Activated CD4-positive, alpha-beta T cell treated with anti-CD3 and anti-CD28 coated beads, Interleukin-2, amount 10 ng/mL, durations not matched to agents 7 days and 5 days (primary cell): ENCODE data around the gene AGO3. TPM values are rescaled to one million over a fixed set of nuclear protein-coding genes. Genes with fewer than 3 reads are reported as not detected.

Experiments used
- CTCF ChIA-PET: fragments of 350-600 bp; sonication (Branson Sonifier 250); formaldehyde crosslinking; loops from one replicate; lab custom pipeline; 2021; ENCODE audit warnings: antibody characterized with exemption; lab: Charles Lee
- POLR2A ChIA-PET: fragments of 350-600 bp; sonication (Branson Sonifier 250); formaldehyde crosslinking; loops from one replicate; lab custom pipeline; 2021; ENCODE audit warnings: antibody characterized with exemption; lab: Charles Lee
- DNase-seq: peaks from one replicate; pipeline ENCODE4 v3.0.0-alpha.2; 2020
- H3K27ac Mint-ChIP-seq: one replicate; pipeline ENCODE4 v1.8.0; 2021; ENCODE audit warnings: mild to moderate bottlenecking, moderate library complexity, mixed read lengths
- H3K27me3 Mint-ChIP-seq: one replicate; pipeline ENCODE4 v1.8.0; 2021; ENCODE audit warnings: mixed read lengths
- H3K36me3 Mint-ChIP-seq: one replicate; pipeline ENCODE4 v1.8.0; 2021; ENCODE audit warnings: low read depth, mixed read lengths
- H3K4me1 Mint-ChIP-seq: one replicate; pipeline ENCODE4 v1.8.0; 2021; ENCODE audit warnings: mixed read lengths
- H3K4me3 Mint-ChIP-seq: one replicate; pipeline ENCODE4 v1.8.0; 2021; ENCODE audit warnings: mild to moderate bottlenecking, moderate library complexity, mixed read lengths
- H3K9me3 Mint-ChIP-seq: one replicate; pipeline ENCODE4 v1.8.0; 2021; ENCODE audit warnings: mixed read lengths
- total RNA-seq, 2 experiments: library from RNA; stranded (reverse); gene quantifications; one replicate each; pipeline ENCODE4 v1.2.3, GENCODE V29; 2021

AGO3 gene
- total RNA-seq, 2 experiments from 2014 or later = 28.7 to 29.4 TPM

DNA sequence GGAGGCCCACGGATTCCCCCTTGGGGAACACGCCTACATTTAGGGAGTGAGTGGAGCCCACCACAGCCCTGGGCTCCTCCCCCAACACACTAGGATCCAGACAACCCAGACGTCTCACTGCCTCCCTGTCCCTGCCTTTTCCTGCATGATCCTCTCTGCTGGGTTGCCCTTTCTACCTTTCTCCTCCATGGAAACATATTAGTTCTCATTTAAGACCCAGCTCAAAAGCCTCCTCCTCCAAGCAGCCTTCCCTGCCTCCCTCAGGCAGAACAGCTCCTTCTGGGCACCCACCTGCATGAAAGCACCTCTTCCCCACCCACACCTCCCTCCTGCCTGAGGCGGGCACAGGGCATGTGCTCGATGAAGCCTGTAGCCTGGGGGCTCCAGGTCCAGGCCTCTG, 183.5 kb downstream of the AGO3 start:
- H3K27me3 Mint-ChIP-seq = peaks cover 2% of the 10 kb centered on the region
- ChIA-PET CTCF (no interaction called here), POLR2A (no interaction called here)
- no peak overlapping the region for H3K4me3 Mint-ChIP-seq
- no peaks in the 10 kb centered on the region for H3K36me3 Mint-ChIP-seq
- no peak overlapping the region for H3K27ac Mint-ChIP-seq
- no peaks in the 10 kb centered on the region for H3K9me3 Mint-ChIP-seq
- no peak for DNase-seq
- peaks cover 17% of the 10 kb centered on the region for H3K4me1 Mint-ChIP-seq

DNA sequence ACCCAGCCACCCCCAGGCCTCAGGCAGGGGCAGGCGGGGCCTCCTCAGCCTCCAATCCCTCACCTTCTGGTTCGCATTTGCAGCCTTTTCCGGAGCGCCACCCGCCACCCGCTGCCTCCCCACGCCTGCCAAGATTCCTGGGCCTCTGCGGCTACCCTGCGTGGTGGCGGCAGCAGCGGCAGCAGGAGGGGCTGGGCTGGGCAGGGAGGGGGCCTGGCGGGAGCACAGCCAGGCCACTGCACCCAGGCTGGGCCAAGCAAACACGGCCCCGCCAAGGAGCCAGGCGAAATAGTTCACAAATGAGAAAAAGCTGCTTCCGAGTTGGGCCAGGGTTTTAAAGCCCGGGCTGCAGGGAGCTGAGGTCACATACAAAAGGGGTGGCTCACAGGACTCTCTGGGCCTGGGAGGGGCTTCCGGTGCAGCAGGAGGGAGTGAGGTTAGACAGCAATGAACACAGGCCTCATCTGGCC, 184.3 kb downstream of the AGO3 start:
- Mint-ChIP-seq H3K4me3 (no peak overlapping the region), H3K9me3 (no peaks in the 10 kb centered on the region), H3K27ac (no peak overlapping the region), H3K4me1 (peaks cover 13% of the 10 kb centered on the region), H3K27me3 (peaks cover 2% of the 10 kb centered on the region), H3K36me3 (no peaks in the 10 kb centered on the region)
- POLR2A ChIA-PET = no interaction called here
- no peak for DNase-seq
- CTCF ChIA-PET = interaction anchor here (1.0 to 1.3 kb wide), 3 partner anchors 9 to 73 kb away, joined by 3 to 7 read pairs (median 4); no protein-coding TSS in a partner anchor

- H3K9me3 Mint-ChIP-seq = no peaks in the 10 kb centered on the region
- H3K27me3 Mint-ChIP-seq = peaks cover 2% of the 10 kb centered on the region
- H3K4me1 Mint-ChIP-seq = peaks cover 9% of the 10 kb centered on the region
- H3K36me3 Mint-ChIP-seq = no peaks in the 10 kb centered on the region
- DNase-seq = no peak
- ChIA-PET POLR2A (no interaction called here), CTCF (interaction anchor here (1.0 to 1.8 kb wide), 4 partner anchors 9 to 72 kb away, joined by 3 to 7 read pairs (median 4); no protein-coding TSS in a partner anchor)
- H3K27ac Mint-ChIP-seq = no peak overlapping the region
- H3K4me3 Mint-ChIP-seq = no peak overlapping the region
These were observed 185.0 kb downstream of the AGO3 start for GRCh38 chr1:36115931-36116330.

DNA sequence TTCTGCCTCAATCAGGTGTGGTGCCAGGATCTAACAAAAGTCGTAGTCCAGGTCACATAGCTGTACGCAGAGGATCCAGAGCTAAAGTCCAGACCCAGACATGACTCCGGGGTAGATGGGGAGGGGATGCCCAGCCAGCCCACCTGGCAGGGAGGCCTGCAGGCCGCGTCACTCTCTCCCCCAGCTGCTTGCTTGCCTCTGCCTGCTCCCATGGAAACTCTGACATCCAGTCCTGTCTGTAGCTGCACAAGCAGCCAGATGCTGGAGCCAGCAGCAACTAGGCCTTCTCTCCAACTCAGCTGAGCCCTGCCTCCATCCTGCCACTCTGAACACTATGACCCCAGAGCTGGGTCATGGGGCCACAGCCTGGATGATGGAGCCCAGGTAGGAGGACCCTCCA, 186.0 kb downstream of the AGO3 start:
- no peak overlapping the region for H3K4me3 Mint-ChIP-seq
- ChIA-PET CTCF (interaction anchor here (0.6 to 3.2 kb wide), 6 partner anchors 13 to 32 kb away, joined by 3 to 12 read pairs (median 4); no protein-coding TSS in a partner anchor), POLR2A (no interaction called here)
- no peaks in the 10 kb centered on the region for H3K36me3 Mint-ChIP-seq
- H3K4me1 Mint-ChIP-seq = no peaks in the 10 kb centered on the region
- peaks cover 2% of the 10 kb centered on the region for H3K27me3 Mint-ChIP-seq
- H3K27ac Mint-ChIP-seq = no peak overlapping the region
- DNase-seq = no peak
- no peaks in the 10 kb centered on the region for H3K9me3 Mint-ChIP-seq

DNA sequence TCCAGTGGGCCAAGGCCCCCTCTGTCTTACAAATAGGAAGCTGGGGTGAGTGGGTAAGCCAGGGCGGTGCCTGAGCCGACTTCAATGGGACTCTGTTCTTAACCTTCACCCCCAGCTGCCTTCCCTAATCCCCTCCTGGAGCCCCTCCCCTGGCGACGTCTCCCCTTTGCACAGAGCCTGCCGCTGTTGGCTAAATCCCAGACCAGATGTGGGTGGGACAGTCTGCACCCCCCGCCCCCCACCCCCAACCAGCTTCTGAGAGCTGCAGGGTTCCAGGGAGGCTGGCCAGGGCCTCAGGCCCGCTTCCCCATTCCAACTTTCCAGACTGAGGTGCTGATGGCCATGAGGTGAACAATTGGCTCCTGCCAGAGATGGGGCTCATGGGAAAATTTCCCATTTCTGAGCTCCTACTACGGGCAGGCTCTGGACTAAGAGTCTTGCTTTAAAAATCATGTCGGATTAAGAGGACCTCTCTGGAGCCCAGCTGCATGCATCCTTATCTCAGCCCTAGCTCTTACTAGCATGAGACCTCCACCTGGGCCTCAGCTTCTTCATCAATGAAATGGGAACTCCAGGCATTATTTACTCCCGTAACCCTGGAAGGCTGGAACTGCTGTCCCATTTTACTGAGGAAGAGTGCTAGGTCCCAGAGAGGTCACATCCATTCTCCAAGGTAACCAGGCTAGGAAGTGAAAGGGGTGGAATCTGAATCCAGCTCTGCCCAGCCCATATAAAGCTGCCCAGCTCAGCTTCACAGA, 187.7 kb downstream of the AGO3 start:
- Mint-ChIP-seq H3K36me3 (no peaks in the 10 kb centered on the region), H3K27ac (no peak overlapping the region), H3K9me3 (no peaks in the 10 kb centered on the region), H3K4me1 (peaks cover 10% of the 10 kb centered on the region), H3K27me3 (peaks cover 20% of the 10 kb centered on the region), H3K4me3 (no peak overlapping the region)
- DNase-seq = no peak
- ChIA-PET CTCF (interaction anchor here (0.6 to 3.2 kb wide), 7 partner anchors 15 to 386 kb away, joined by 3 to 12 read pairs (median 4); partner anchors contain the start of gene TRAPPC3), POLR2A (interaction anchor here (0.6 kb wide), 1 partner anchor 23 kb away, joined by 6 read pairs; no protein-coding TSS in a partner anchor)

DNA sequence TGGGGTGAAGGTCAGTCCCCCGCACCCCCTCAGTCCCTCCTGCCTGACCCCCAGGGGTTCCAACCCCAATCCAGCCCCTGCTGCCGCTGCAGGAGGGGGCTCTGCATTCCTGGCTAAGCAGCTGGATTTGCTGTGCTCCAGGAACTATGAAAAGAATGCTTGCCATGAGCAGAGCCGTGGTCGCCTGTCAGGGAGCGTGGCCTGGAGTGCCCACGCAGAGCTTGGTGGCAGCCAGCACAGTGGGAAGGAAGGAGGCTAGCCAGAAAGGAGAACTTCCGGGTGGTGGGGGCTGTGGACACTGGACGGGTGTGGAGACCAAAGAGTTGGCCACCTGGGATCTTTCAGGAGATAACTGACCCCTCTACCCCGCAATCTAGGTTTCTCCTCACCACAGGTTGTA, 188.6 kb downstream of the AGO3 start:
- H3K27ac Mint-ChIP-seq = no peak overlapping the region
- ChIA-PET POLR2A (interaction anchor here (0.6 kb wide), 1 partner anchor 24 kb away, joined by 6 read pairs; no protein-coding TSS in a partner anchor), CTCF (interaction anchor here (1.3 to 3.2 kb wide), 3 partner anchors 15 to 90 kb away, joined by 3 to 12 read pairs (median 7); partner anchors contain the start of gene TRAPPC3)
- H3K27me3 Mint-ChIP-seq = peaks cover 28% of the 10 kb centered on the region
- no peaks in the 10 kb centered on the region for H3K36me3 Mint-ChIP-seq
- DNase-seq = no peak
- peaks cover 13% of the 10 kb centered on the region for H3K4me1 Mint-ChIP-seq
- no peak overlapping the region for H3K4me3 Mint-ChIP-seq
- no peaks in the 10 kb centered on the region for H3K9me3 Mint-ChIP-seq

Other genes starting within 250 kb of the AGO3 start
- gene C1orf216, start 212.2 kb upstream of the AGO3 start, total RNA-seq = 10 to 100 TPM; 13.2 to 14.2 TPM
- gene CLSPN, start 161.1 kb upstream of the AGO3 start, total RNA-seq = 10 to 100 TPM; 68.2 to 80.1 TPM
- gene AGO4, start 123.1 kb upstream of the AGO3 start, total RNA-seq = 10 to 100 TPM; 14.7 to 17.5 TPM
- gene AGO1, start 47.9 kb upstream of the AGO3 start, total RNA-seq = 10 to 100 TPM; 22.3 to 22.4 TPM
- not detected for gene TEKT2, start 153.0 kb downstream of the AGO3 start, total RNA-seq
- 10 to 100 TPM; 27.2 to 29.5 TPM for gene ADPRS, start 157.8 kb downstream of the AGO3 start, total RNA-seq
- not detected for gene COL8A2, start 194.1 kb downstream of the AGO3 start, total RNA-seq
- 10 to 100 TPM; 57.5 to 59.3 TPM for gene TRAPPC3, start 218.4 kb downstream of the AGO3 start, total RNA-seq
- 100 to 1,000 TPM; 209 to 226 TPM for gene MAP7D1, start 225.1 kb downstream of the AGO3 start, total RNA-seq